Placental epithelial cell (primary cell): ENCODE measurements around the gene HIBADH. TPM values are rescaled to one million over a fixed set of nuclear protein-coding genes. Genes with fewer than 3 reads are reported as not detected.

Experiments
- total RNA-seq: library from RNA; depleted of rRNA; stranded (reverse); fragments of >200 nt; gene quantifications from 2 replicates; pipeline ENCODE4 v1.2.3, GENCODE V29; 2012

HIBADH gene
- 22.7 and 31.4 TPM in 2 replicates for total RNA-seq

DNA sequence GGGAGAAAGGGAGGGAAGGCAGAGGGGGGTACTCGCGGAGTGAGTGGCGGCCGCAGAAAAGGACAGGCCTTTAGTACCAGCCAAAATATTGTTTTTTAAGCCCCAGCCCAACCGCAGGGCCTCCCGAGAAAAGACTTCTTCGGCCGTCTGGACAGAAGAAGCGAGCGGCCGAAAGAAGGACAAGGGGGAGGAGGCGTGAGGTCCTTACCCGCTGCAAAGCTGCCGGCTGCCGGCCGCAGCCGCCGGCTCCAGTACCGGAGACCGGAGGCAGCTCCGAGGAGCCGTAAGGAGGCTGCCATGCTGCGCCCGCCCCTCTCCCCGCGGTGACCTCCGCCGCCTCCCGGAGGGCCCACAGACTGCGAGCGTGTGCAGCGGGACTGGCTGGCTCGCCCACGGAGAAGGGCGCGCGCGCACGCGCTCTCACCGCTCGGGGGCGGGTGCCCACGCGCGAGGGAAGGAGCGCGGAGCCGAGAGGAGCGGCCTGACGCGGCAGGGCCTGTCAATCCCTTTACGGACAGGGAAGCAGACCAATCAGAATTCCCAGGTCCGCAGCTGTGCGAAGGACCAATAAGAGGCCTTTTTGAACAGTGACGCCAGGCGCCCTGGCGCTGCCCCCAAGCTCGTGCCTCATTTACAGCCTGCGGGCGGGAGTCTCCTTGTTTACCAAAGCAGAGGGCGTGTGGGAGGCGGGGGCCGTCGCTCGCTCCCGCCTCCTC lies at the start of gene HIBADH:
TSS of gene HIBADH (minus strand) at position 394 of the 716 bp plus-strand sequence. CDS start at position 299, 95 bp downstream.

Other genes with a start within 250 kb of the HIBADH start
- 80.1 and 83.2 TPM in 2 replicates for gene TAX1BP1, start 77.3 kb upstream of the HIBADH start, total RNA-seq